Measurements from ENCODE around the gene RNF138. TPM values are rescaled to one million over a fixed set of nuclear protein-coding genes. Genes with fewer than 3 reads are reported as not detected.

The RNF138 gene
- total RNA-seq, 5 donors from 2014 or later (not counting 1 experiment from before 2014, with no cell fraction given), result 61.3 to 103 (median 67.5) TPM

GRCh38 chr18:32110005-32110404 lies 18.3 kb downstream of the RNF138 start:
- DNase-seq, result no peak
- Histone ChIP-seq H3K36me3 (ENCODE audit: control insufficient read depth in 2 of 2, extremely low read depth in 1 of 2, insufficient read depth in 1 of 2, low read length in 1 of 2) (peaks cover 0 to 21% of the 10 kb centered on the region in 2 donors), H3K9me3 (no peaks in the 10 kb centered on the region), H3K27me3 (replicated peaks in 1 of 2; ENCODE audit: control insufficient read depth in 2 of 2, extremely low read depth in 1 of 2, insufficient read depth in 2 of 2, low read length in 1 of 2) (no peaks in the 10 kb centered on the region), H3K27ac (ENCODE audit: low read length) (no peak overlapping the region), H3K4me3 (ENCODE audit: control insufficient read depth in 1 of 2, extremely low read depth in 1 of 2, low read length in 1 of 2) (no peak overlapping the region), H3K4me1 (ENCODE audit: control insufficient read depth in 1 of 2, extremely low read depth in 1 of 2, insufficient read depth in 2 of 2, low read length in 2 of 2) (peaks cover 6 to 21% of the 10 kb centered on the region in 2 experiments)
- CTCF ChIA-PET, result interaction anchor here in 1 of 2 donors (0.6 kb wide), 1 partner anchor 86 kb away, joined by 6 read pairs; no protein-coding TSS in a partner anchor
- no peak for ATAC-seq (replicated peaks in 1 of 4)
- POLR2A ChIA-PET, result no interaction called here
- H3K4me3 Mint-ChIP-seq, result no peak overlapping the region
- H3K4me1 Mint-ChIP-seq, result peaks cover 69 to 76% (median 75%) of the 10 kb centered on the region in 3 donors
- no peaks in the 10 kb centered on the region for H3K27me3 Mint-ChIP-seq
- WGBS (ENCODE audit: insufficient coverage), result no CpG with 5 or more reads among the region's 3 CpGs
- H3K9me3 Mint-ChIP-seq, result no peaks in the 10 kb centered on the region
- H3K36me3 Mint-ChIP-seq, result peaks cover 28% of the 10 kb centered on the region
- no peak overlapping the region for H3K27ac Mint-ChIP-seq

DNA sequence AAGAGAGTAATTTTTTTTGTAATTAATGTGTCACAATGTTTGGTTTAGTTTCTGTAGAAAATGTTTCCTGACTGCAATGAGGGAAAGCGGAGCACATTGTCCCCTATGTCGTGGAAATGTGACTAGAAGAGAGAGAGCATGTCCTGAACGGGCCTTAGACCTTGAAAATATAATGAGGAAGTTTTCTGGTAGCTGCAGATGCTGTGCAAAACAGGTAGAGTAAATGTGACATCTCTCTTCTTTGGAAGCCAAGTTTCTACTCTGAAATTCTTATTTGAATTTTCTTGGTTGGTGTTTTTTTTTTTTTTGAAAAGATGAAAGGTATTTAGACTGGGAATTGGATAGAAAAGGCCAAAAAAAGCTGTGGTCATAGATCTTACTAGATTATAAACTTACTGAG lies 20.0 kb downstream of the RNF138 start:
- Mint-ChIP-seq H3K36me3 (peaks cover 36% of the 10 kb centered on the region), H3K27ac (peak overlapping the region in 1 of 2 donors; percentile 46), H3K9me3 (no peaks in the 10 kb centered on the region), H3K27me3 (no peaks in the 10 kb centered on the region), H3K4me1 (peaks cover 64 to 70% (median 68%) of the 10 kb centered on the region in 3 donors), H3K4me3 (no peak overlapping the region)
- H3K9me3 ChIP-seq, result no peaks in the 10 kb centered on the region
- H3K36me3 ChIP-seq (ENCODE audit: control insufficient read depth in 2 of 2, extremely low read depth in 1 of 2, insufficient read depth in 1 of 2, low read length in 1 of 2), result peaks cover 0 to 30% of the 10 kb centered on the region in 2 donors
- no peak overlapping the region for H3K4me3 ChIP-seq (ENCODE audit: control insufficient read depth in 1 of 2, extremely low read depth in 1 of 2, low read length in 1 of 2)
- no peaks in the 10 kb centered on the region for H3K27me3 ChIP-seq (replicated peaks in 1 of 2; ENCODE audit: control insufficient read depth in 2 of 2, extremely low read depth in 1 of 2, insufficient read depth in 2 of 2, low read length in 1 of 2)
- ChIA-PET CTCF (interaction anchor here in 1 of 2 donors (0.6 to 0.7 kb wide), 3 partner anchors 43 to 251 kb away, joined by 3 to 4 read pairs (median 4); no protein-coding TSS in a partner anchor), POLR2A (interaction anchor here in 1 of 2 donors (0.5 to 1.0 kb wide), 5 partner anchors 10 to 106 kb away, joined by 3 to 4 read pairs (median 3); no protein-coding TSS in a partner anchor)
- DNase-seq (no peak), ATAC-seq (replicated peaks in 1 of 4) (no peak)
- H3K27ac ChIP-seq (ENCODE audit: low read length), result no peak overlapping the region
- H3K4me1 ChIP-seq (ENCODE audit: control insufficient read depth in 1 of 2, extremely low read depth in 1 of 2, insufficient read depth in 2 of 2, low read length in 2 of 2), result peaks cover 2 to 21% of the 10 kb centered on the region in 2 experiments
- 88% methylated on average over 3 of the region's 3 CpGs for WGBS (ENCODE audit: insufficient coverage)

DNA sequence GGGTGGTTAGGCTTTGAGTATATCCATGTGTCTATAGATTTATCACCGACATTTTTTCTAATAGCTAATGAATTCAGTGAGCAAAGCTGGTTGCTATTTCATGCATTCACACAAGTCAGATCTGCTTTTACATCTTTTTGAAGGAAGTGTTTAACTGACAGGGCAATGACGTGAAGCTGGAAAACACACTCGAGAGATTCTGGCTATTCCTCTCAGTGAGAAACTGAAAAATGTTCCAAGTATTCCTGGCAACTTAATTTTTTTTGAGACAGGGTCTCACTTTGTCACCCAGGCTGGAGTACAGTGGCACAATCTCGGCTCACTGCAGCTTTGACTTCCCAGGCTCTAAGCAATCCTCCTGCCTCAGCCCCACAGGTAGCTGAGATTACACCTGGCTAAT lies 21.2 kb downstream of the RNF138 start:
- no peak for ATAC-seq (replicated peaks in 1 of 4)
- Histone ChIP-seq H3K27ac (ENCODE audit: low read length) (no peak overlapping the region), H3K27me3 (replicated peaks in 1 of 2; ENCODE audit: control insufficient read depth in 2 of 2, extremely low read depth in 1 of 2, insufficient read depth in 2 of 2, low read length in 1 of 2) (no peaks in the 10 kb centered on the region), H3K4me1 (ENCODE audit: control insufficient read depth in 1 of 2, extremely low read depth in 1 of 2, insufficient read depth in 2 of 2, low read length in 2 of 2) (peaks cover 2 to 21% of the 10 kb centered on the region in 2 experiments), H3K4me3 (ENCODE audit: control insufficient read depth in 1 of 2, extremely low read depth in 1 of 2, low read length in 1 of 2) (no peak overlapping the region), H3K9me3 (no peaks in the 10 kb centered on the region), H3K36me3 (ENCODE audit: control insufficient read depth in 2 of 2, extremely low read depth in 1 of 2, insufficient read depth in 1 of 2, low read length in 1 of 2) (peaks cover 0 to 37% of the 10 kb centered on the region in 2 donors)
- H3K27ac Mint-ChIP-seq, result no peak overlapping the region
- H3K36me3 Mint-ChIP-seq, result peaks cover 41% of the 10 kb centered on the region
- H3K9me3 Mint-ChIP-seq, result no peaks in the 10 kb centered on the region
- H3K27me3 Mint-ChIP-seq, result no peaks in the 10 kb centered on the region
- DNase-seq, result no peak
- POLR2A ChIA-PET, result no interaction called here
- WGBS (ENCODE audit: insufficient coverage), result 100% methylated on average over 2 of the region's 4 CpGs
- H3K4me3 Mint-ChIP-seq, result no peak overlapping the region
- H3K4me1 Mint-ChIP-seq, result peaks cover 65 to 70% (median 69%) of the 10 kb centered on the region in 3 donors
- CTCF ChIA-PET, result interaction anchor here in 1 of 2 donors (0.6 kb wide), 1 partner anchor 20 kb away, joined by 7 read pairs; no protein-coding TSS in a partner anchor

GRCh38 chr18:32114293-32114942 lies 22.7 kb downstream of the RNF138 start:
- no peak for ATAC-seq (replicated peaks in 1 of 4)
- no peak overlapping the region for H3K4me3 Mint-ChIP-seq
- no peak overlapping the region for H3K27ac Mint-ChIP-seq
- Histone ChIP-seq H3K27me3 (replicated peaks in 1 of 2; ENCODE audit: control insufficient read depth in 2 of 2, extremely low read depth in 1 of 2, insufficient read depth in 2 of 2, low read length in 1 of 2) (no peaks in the 10 kb centered on the region), H3K4me3 (ENCODE audit: control insufficient read depth in 1 of 2, extremely low read depth in 1 of 2, low read length in 1 of 2) (no peak overlapping the region), H3K27ac (ENCODE audit: low read length) (no peak overlapping the region), H3K9me3 (no peaks in the 10 kb centered on the region), H3K36me3 (ENCODE audit: control insufficient read depth in 2 of 2, extremely low read depth in 1 of 2, insufficient read depth in 1 of 2, low read length in 1 of 2) (peaks cover 0 to 38% of the 10 kb centered on the region in 2 donors), H3K4me1 (ENCODE audit: control insufficient read depth in 1 of 2, extremely low read depth in 1 of 2, insufficient read depth in 2 of 2, low read length in 2 of 2) (peaks cover 2 to 12% of the 10 kb centered on the region in 2 experiments)
- H3K27me3 Mint-ChIP-seq, result no peaks in the 10 kb centered on the region
- H3K4me1 Mint-ChIP-seq, result peaks cover 50 to 62% (median 58%) of the 10 kb centered on the region in 3 donors
- 100% methylated on average over 1 of the region's 4 CpGs for WGBS (ENCODE audit: insufficient coverage)
- ChIA-PET CTCF (no interaction called here), POLR2A (interaction anchor here in 1 of 2 donors (0.6 kb wide), 1 partner anchor 79 kb away, joined by 3 read pairs; no protein-coding TSS in a partner anchor)
- H3K9me3 Mint-ChIP-seq, result no peaks in the 10 kb centered on the region
- peaks cover 45% of the 10 kb centered on the region for H3K36me3 Mint-ChIP-seq
- no peak for DNase-seq

DNA sequence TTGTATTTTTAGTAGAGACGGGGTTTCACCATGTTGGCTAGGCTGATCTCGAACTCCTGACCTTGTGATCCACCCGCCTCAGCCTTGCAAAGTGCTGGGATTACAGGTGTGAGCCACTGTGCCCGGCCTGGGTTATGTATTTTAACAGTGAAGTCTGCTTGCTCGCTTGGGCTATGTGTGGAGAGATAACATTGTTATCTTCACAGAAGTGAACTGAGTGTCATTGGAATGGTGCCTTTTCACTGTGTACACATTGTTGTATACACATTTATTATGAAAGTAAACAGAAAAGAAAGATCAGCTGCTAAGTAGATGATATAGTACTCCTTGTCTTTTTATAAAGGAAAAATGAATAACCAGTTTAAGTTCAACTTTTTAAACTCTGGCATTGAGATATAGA lies 30.4 kb downstream of the RNF138 start:
- POLR2A ChIA-PET, result interaction anchor here (1.0 to 1.4 kb wide), 2 partner anchors 10 to 103 kb away, joined by 3 read pairs; no protein-coding TSS in a partner anchor
- CTCF ChIA-PET, result no interaction called here
- H3K4me1 Mint-ChIP-seq, result peaks cover 13 to 24% (median 14%) of the 10 kb centered on the region in 3 donors

GRCh38 chr18:32126538-32126937 lies 34.9 kb downstream of the RNF138 start:
- WGBS (ENCODE audit: insufficient coverage), result no CpG with 5 or more reads among the region's 3 CpGs
- H3K4me3 Mint-ChIP-seq, result no peak overlapping the region
- peaks cover 32% of the 10 kb centered on the region for H3K36me3 Mint-ChIP-seq

More for the DNA sequence above, 30.4 kb downstream of the RNF138 start:
- no peaks in the 10 kb centered on the region for H3K9me3 ChIP-seq
- no CpG with 5 or more reads among the region's 5 CpGs for WGBS (ENCODE audit: insufficient coverage)
- Mint-ChIP-seq H3K4me3 (no peak overlapping the region), H3K27ac (no peak overlapping the region), H3K36me3 (peaks cover 36% of the 10 kb centered on the region), H3K27me3 (no peaks in the 10 kb centered on the region), H3K9me3 (no peaks in the 10 kb centered on the region)
- H3K36me3 ChIP-seq (ENCODE audit: control insufficient read depth in 2 of 2, extremely low read depth in 1 of 2, insufficient read depth in 1 of 2, low read length in 1 of 2), result peaks cover 0 to 47% of the 10 kb centered on the region in 2 donors
- ATAC-seq (replicated peaks in 1 of 4), result no peak
- no peaks in the 10 kb centered on the region for H3K4me1 ChIP-seq (ENCODE audit: control insufficient read depth in 1 of 2, extremely low read depth in 1 of 2, insufficient read depth in 2 of 2, low read length in 2 of 2)
- no peak overlapping the region for H3K27ac ChIP-seq (ENCODE audit: low read length)
- no peak for DNase-seq
- H3K27me3 ChIP-seq (replicated peaks in 1 of 2; ENCODE audit: control insufficient read depth in 2 of 2, extremely low read depth in 1 of 2, insufficient read depth in 2 of 2, low read length in 1 of 2), result no peaks in the 10 kb centered on the region
- H3K4me3 ChIP-seq (ENCODE audit: control insufficient read depth in 1 of 2, extremely low read depth in 1 of 2, low read length in 1 of 2), result no peak overlapping the region

More at GRCh38 chr18:32126538-32126937, 34.9 kb downstream of the RNF138 start:
- Mint-ChIP-seq H3K27ac (peak overlapping the region; percentile 14 to 55), H3K27me3 (no peaks in the 10 kb centered on the region), H3K4me1 (peaks cover 0 to 11% (median 2%) of the 10 kb centered on the region in 3 donors), H3K9me3 (no peaks in the 10 kb centered on the region)
- Histone ChIP-seq H3K27me3 (replicated peaks in 1 of 2; ENCODE audit: control insufficient read depth in 2 of 2, extremely low read depth in 1 of 2, insufficient read depth in 2 of 2, low read length in 1 of 2) (no peaks in the 10 kb centered on the region), H3K36me3 (ENCODE audit: control insufficient read depth in 2 of 2, extremely low read depth in 1 of 2, insufficient read depth in 1 of 2, low read length in 1 of 2) (peaks cover 0 to 40% of the 10 kb centered on the region in 2 donors), H3K4me1 (ENCODE audit: control insufficient read depth in 1 of 2, extremely low read depth in 1 of 2, insufficient read depth in 2 of 2, low read length in 2 of 2) (no peaks in the 10 kb centered on the region), H3K9me3 (no peaks in the 10 kb centered on the region), H3K27ac (ENCODE audit: low read length) (no peak overlapping the region), H3K4me3 (ENCODE audit: control insufficient read depth in 1 of 2, extremely low read depth in 1 of 2, low read length in 1 of 2) (no peak overlapping the region)
- no peak for DNase-seq
- CTCF ChIA-PET, result interaction anchor here in 1 of 2 donors (0.9 kb wide), 1 partner anchor 27 kb away, joined by 3 read pairs; no protein-coding TSS in a partner anchor
- POLR2A ChIA-PET, result no interaction called here
- no peak for ATAC-seq (replicated peaks in 1 of 4)
